Retinal pigment epithelial cell (primary cell): ENCODE measurements around the gene DUSP8.
A peak's percentile ranks its signal among the peaks of the same experiment; 100 is the strongest.

Experiments
- DNase-seq: peaks from one replicate; pipeline ENCODE4 v3.0.0-alpha.2; 2010; ENCODE audit warnings: low read depth
- H3K4me3 ChIP-seq: 2 replicates; pipeline ENCODE4 v1.5.1; 2011; ENCODE audit warnings: mild to moderate bottlenecking, low read length, control low read depth, moderate library complexity
- TF ChIP-seq, protein P1 (sequence below): conservative IDR thresholded peaks from 2 replicates; pipeline ENCODE4 v1.5.1; 2011; ENCODE audit warnings: low read depth, low read length, control low read depth, inconsistent platforms

Gene DUSP8

DNA sequence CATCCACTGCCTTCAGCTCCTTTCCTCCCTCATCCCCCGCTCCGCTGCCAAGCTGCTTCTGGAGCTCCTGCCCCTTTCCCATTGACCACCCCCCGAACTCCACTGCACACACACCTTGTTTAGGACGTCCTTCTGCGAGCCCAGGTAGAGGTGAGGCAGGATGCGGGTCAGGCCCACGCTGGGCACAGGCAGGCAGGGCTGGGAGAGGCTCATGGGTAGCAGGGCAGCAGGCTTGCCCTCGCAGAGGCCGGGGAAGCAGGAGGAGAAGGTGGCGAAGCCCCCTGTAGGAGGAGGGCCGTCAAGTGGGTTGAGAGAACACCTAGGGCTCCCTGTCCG is 13.3 kb downstream of the DUSP8 start:
- no peak overlapping the region for H3K4me3 ChIP-seq
- no peak for DNase-seq
- TF ChIP-seq, protein P1, sequence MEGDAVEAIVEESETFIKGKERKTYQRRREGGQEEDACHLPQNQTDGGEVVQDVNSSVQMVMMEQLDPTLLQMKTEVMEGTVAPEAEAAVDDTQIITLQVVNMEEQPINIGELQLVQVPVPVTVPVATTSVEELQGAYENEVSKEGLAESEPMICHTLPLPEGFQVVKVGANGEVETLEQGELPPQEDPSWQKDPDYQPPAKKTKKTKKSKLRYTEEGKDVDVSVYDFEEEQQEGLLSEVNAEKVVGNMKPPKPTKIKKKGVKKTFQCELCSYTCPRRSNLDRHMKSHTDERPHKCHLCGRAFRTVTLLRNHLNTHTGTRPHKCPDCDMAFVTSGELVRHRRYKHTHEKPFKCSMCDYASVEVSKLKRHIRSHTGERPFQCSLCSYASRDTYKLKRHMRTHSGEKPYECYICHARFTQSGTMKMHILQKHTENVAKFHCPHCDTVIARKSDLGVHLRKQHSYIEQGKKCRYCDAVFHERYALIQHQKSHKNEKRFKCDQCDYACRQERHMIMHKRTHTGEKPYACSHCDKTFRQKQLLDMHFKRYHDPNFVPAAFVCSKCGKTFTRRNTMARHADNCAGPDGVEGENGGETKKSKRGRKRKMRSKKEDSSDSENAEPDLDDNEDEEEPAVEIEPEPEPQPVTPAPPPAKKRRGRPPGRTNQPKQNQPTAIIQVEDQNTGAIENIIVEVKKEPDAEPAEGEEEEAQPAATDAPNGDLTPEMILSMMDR, result no peak

DNA sequence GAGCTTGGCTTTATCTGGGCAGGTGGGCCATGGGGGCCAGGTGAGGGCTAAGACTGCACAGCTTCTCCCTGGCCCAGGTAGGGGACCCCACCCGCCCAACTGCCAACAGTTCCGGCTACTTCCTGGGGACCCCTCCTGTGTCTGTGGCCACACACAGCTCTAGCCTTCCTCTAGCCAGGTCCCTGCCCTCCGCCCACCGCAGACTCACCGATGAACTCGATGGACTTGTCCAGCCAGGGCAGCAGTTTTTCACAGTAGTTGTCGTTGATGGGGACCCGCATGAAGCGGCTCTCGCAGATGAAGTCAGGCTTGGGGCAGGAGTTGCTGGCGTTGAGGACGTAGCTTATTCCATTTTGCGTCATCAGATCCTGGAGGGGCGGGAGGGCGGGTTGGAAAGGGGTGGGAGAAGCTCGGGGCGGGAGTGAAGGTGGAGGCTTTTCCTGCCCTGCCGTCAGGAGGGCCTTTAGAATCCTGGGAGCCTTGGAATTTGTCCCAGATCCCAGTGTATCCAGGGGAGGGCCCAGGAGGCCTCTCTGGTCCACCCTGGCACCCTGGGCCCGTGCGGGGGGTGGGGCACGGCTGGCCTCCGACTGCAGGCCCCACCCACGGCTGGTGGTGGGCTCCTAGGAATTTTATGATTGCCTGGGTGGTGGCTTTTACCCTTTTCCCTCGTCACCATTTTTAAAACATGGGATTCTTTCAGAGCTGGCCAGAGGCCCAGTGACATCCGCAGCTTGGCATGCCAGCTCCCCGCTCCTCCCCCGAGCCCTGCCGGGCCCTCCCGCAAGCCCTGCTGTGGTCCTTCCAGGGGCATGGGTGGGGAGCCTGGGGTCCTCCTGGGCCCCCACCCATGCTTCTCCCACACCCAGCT is 13.9 kb downstream of the DUSP8 start:
- DNase-seq, result peak; percentile 62
- TF ChIP-seq, protein P1, result no peak
- H3K4me3 ChIP-seq, result no peak overlapping the region

DNA sequence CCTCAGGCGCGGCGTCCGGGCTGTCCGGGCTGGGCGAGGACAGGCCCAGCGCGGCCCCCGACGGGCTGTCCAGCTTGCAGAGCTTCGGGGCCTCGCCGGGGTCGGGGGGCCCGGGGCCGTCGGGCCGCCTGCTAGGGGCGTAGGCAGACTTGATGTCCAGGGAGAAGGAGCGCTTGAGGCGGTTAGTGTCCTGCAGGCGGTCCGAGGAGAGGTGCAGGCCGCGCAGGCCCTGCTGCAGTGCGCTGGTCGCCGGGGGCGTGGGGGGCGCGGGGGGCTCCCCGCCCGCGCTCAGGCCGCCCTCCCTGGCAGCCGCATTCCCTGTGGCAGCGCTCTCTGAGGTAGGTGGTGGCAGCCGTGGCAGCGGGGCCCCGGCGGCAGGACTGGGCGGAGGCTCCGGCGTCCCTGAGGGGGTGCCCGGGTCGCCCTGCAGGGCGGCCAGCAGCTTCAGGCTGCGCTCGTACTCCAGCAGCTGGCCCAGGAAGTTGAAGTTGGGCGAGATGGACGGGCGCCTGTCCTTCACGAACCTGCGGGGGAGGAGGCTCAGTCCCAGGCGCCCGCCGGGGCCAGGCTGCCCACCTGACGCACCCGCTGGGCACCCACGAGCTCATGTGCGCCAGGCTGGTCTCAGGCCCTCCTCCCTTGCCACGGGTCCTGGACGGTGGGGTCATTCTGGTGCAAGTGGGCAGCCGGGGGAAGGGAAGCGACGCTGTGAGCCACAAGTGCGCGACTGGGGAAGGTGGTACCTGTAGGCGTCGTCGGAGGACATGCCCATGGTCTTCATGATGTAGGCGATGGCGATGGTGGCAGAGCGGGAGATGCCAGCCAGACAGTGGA is 14.8 kb downstream of the DUSP8 start:
- no peak for DNase-seq
- TF ChIP-seq, protein P1, result no peak
- no peak overlapping the region for H3K4me3 ChIP-seq

DNA sequence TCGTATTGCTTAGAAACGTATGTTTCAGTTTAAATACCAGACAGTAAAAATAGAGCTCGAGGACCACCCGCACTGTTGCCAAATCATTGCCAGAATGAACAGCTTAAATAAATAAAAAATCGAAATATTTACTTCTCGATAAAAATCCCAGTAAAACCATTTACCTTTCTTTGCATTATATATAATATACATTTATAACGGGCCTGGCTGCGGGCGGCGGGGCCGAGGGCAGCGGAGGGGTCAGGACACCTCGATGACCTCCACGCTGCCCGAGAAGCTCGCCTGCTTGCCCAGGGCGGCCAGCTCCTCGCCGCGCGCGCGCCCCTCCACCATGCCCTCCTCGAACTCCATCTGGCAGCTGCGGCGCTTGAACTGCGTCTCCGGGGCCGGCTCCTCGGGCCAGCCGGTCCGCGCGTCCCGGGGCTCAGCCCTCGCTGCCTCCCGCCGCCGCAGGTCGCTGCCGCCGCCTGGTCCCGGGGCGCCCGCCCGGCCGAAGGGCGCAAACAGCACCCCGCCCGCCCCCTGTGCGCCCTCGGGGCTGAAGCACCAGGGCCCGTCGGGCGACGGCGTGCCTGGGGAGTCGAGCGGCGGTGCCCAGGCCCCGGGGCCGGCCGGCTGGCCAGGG is 15.7 kb downstream of the DUSP8 start:
- TF ChIP-seq, protein P1, result no peak
- no peak for DNase-seq
- H3K4me3 ChIP-seq, result no peak overlapping the region

DNA sequence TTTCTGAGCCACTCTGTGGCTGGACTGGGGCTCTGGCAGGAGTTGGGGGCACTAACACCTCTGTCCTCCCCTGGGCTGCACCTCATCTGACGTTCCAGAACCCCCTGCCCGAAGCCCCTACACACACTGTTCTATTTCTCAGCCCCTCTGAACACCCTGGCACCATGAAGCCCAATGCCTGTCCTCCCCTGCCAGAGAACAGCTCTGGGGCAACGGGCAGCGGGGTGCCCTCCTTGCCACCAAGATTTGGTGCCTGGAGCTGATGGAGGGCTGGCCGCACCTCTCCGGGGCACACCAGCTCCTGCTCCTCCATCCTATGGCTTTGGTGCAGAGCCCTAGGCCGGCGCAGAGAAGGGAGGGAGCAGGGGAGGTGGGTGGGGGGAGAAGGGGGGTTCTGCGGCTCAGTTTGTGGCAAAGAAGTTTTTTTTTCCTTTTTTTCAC is 16.3 kb downstream of the DUSP8 start:
- DNase-seq, result no peak
- no peak overlapping the region for H3K4me3 ChIP-seq
- TF ChIP-seq, protein P1, result no peak

DNA sequence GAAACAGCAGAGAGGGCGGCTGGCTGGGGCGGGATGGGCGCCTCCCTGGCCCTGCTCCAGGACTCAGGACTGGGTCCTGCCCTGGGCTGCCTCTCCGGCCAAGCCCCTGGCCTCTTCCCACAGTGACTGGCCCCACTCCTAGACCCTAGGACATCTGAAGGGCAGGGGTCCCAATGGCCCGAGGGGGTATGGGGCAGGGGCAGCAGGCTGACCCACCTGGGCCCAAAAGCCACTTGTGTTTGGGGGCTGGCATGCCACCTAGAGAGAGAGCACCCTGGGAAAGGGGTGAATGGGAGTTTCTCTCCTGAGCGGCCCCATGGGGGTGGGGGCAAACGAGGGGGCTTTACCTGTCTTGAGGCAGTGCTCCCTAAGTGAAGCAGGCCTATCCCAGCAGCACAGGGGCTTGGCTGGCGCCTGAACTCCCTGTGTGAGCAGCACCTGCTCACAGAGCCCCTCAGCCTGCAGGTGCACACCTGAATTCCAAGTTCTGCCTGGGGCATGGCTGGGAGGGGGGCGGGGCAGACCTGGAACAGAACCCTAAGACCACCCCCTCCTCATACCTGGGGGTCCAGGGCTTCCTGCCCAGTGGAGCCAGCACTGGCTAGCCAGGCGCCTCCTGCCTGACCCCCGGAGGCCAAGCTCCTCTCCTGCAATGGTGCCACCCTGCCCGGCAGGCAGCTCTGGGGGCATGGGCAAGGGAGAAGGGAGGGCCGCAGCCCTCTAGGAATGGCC is 16.9 kb downstream of the DUSP8 start:
- H3K4me3 ChIP-seq, result no peak overlapping the region
- DNase-seq, result no peak
- TF ChIP-seq, protein P1, result no peak
